ENCODE measurements around the gene SLPI. TPM values are rescaled to one million over a fixed set of nuclear protein-coding genes. Genes with fewer than 3 reads are reported as not detected.

SLPI gene
- total and polyA plus RNA-seq, 2 donors (not counting 3 experiments of a cell fraction or from before 2014, with no cell fraction given): not detected

DNA sequence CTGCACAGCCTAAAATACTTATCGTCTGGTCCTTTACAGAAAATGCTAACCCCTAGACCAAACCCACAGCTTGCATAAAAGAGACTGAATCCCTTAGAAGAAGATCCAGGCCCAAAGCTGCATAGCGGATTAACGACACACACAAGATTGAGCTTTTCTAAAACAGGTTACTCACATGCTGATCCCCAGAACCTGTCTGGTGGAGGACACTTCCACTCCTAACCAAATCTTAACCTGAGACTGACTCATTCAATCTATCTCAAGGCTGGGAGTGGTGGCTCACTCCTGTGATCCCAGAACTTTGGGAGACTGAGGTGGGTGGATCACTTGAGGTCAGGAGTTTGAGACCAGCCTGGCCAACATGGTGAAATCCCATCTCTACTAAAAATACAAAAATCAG is 2.8 kb upstream of the SLPI start:
- Histone ChIP-seq H2AFZ (ENCODE audit: low read depth, low read length) (no peak overlapping the region), H3K9ac (replicated peaks; ENCODE audit: extremely low read depth, insufficient read depth, low read length) (no peak overlapping the region), H3K9me3 (replicated peaks; ENCODE audit: control insufficient read depth, insufficient read depth, low read length) (no peaks in the 10 kb centered on the region), H3K36me3 (ENCODE audit: control insufficient read depth in 2 of 2, extremely low read depth in 1 of 2, insufficient read depth in 2 of 2, low read length in 2 of 2) (no peaks in the 10 kb centered on the region), H3K27ac (ENCODE audit: insufficient read depth, low read depth, low read length) (no peak overlapping the region), H3K4me3 (replicated peaks in 1 of 3; ENCODE audit: insufficient read depth in 1 of 3, low read depth in 1 of 3, low read length in 3 of 3) (no peak overlapping the region), H3K9me1 (replicated peaks; ENCODE audit: control insufficient read depth, extremely low read depth, insufficient read depth, low read length) (no peaks in the 10 kb centered on the region), H3K27me3 (ENCODE audit: control insufficient read depth in 2 of 2, insufficient read depth in 2 of 2, low read length in 2 of 2) (no peaks in the 10 kb centered on the region), H3K79me2 (ENCODE audit: control insufficient read depth, insufficient read depth, low read length) (no peaks in the 10 kb centered on the region), H3K4me1 (ENCODE audit: control insufficient read depth, extremely low read depth, insufficient read depth, low read length) (no peaks in the 10 kb centered on the region), H3K4me2 (ENCODE audit: insufficient read depth, low read length) (no peak overlapping the region), H4K20me1 (replicated peaks; ENCODE audit: control insufficient read depth, extremely low read depth, insufficient read depth, low read length) (no peaks in the 10 kb centered on the region)
- dilution Hi-C loops (cut with MboI; ENCODE audit: extremely low pct_ligation_motif_present, low sequenced_read_pairs): no loop called here
- CTCF ChIA-PET: no interaction called here
- intact Hi-C loops (cut with micrococcal nuclease): no loop called here
- FAIRE-seq (no peak), DNase-seq (ENCODE audit: low read depth, low spot score) (no peak)
- TF ChIP-seq, protein P1, sequence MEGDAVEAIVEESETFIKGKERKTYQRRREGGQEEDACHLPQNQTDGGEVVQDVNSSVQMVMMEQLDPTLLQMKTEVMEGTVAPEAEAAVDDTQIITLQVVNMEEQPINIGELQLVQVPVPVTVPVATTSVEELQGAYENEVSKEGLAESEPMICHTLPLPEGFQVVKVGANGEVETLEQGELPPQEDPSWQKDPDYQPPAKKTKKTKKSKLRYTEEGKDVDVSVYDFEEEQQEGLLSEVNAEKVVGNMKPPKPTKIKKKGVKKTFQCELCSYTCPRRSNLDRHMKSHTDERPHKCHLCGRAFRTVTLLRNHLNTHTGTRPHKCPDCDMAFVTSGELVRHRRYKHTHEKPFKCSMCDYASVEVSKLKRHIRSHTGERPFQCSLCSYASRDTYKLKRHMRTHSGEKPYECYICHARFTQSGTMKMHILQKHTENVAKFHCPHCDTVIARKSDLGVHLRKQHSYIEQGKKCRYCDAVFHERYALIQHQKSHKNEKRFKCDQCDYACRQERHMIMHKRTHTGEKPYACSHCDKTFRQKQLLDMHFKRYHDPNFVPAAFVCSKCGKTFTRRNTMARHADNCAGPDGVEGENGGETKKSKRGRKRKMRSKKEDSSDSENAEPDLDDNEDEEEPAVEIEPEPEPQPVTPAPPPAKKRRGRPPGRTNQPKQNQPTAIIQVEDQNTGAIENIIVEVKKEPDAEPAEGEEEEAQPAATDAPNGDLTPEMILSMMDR (IDR thresholded peaks at IDR 0.05; ENCODE audit: extremely low read depth in 1 of 2, insufficient read depth in 1 of 2, low read depth in 1 of 2, low read length in 2 of 2): no peak
- TF ChIP-seq, protein P2, sequence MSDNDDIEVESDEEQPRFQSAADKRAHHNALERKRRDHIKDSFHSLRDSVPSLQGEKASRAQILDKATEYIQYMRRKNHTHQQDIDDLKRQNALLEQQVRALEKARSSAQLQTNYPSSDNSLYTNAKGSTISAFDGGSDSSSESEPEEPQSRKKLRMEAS (IDR thresholded peaks at IDR 0.05; ENCODE audit: insufficient read depth, insufficient read length): no peak
- no peak for TF ChIP-seq EZH2 (IDR thresholded peaks at IDR 0.05; ENCODE audit: borderline replicate concordance, low read depth, low read length, severe bottlenecking)
- no peak for TF ChIP-seq FOS (IDR thresholded peaks at IDR 0.05; ENCODE audit: borderline replicate concordance, insufficient read depth, low read length)
- no peak for TF ChIP-seq MYC (IDR thresholded peaks at IDR 0.05; ENCODE audit: low read depth, low read length)
- TF ChIP-seq GATA2 (IDR thresholded peaks at IDR 0.05; ENCODE audit: insufficient read depth, insufficient read length, low read depth, low read length): no peak
- no peak for TF ChIP-seq POLR2A (IDR thresholded peaks at IDR 0.05; ENCODE audit: low read depth, low read length)
- no peak for TF ChIP-seq POLR2AphosphoS5 (IDR thresholded peaks at IDR 0.05; ENCODE audit: insufficient read depth, low read depth, low read length)
- no peak for TF ChIP-seq JUN (IDR thresholded peaks at IDR 0.05; ENCODE audit: borderline replicate concordance, insufficient read depth, insufficient read length, low read depth)
- POLR2A ChIA-PET: no interaction called here
- BruUV-seq (replicated peaks): no TSS peak

All from endothelial cell of umbilical vein (primary cell).